Spinal cord (tissue), 10 donors: ENCODE measurements around the gene ZBTB43. TPM values are rescaled to one million over a fixed set of nuclear protein-coding genes. Genes with fewer than 3 reads are reported as not detected.

Source experiments
- DNase-seq, 6 donors: peaks; one replicate each; pipeline versions ENCODE4 v3.0.0 to v3.0.0-alpha.2; 2013 to 2015; ENCODE audit warnings: low spot score in 6 of 6, low read depth in 4 of 6
- H3K27ac ChIP-seq: one replicate; pipeline ENCODE4 v1.5.1; 2013; ENCODE audit warnings: low read depth, low read length, control low read depth
- H3K27me3 ChIP-seq: one replicate; pipeline ENCODE4 v1.6.1; 2013; ENCODE audit warnings: low read length; ENCODE audit not compliant: control insufficient read depth, insufficient read depth
- H3K36me3 ChIP-seq: one replicate; pipeline ENCODE4 v1.6.1; 2013; ENCODE audit warnings: low read length; ENCODE audit not compliant: control insufficient read depth, insufficient read depth
- H3K4me1 ChIP-seq: one replicate; pipeline ENCODE4 v1.6.1; 2013; ENCODE audit warnings: low read length; ENCODE audit not compliant: control insufficient read depth, insufficient read depth
- H3K4me3 ChIP-seq: one replicate; pipeline ENCODE4 v1.5.1; 2013; ENCODE audit warnings: low read depth, low read length, control low read depth
- H3K9me3 ChIP-seq: one replicate; pipeline ENCODE4 v1.6.1; 2013; ENCODE audit warnings: low read length; ENCODE audit not compliant: control insufficient read depth, insufficient read depth
- WGBS: methylation state at CpG from one replicate; pipeline ENCODE4 v1.1.5; 2013; ENCODE audit warnings: missing lambda C conversion rate; ENCODE audit not compliant: insufficient coverage; 5-methylcytosine and 5-hydroxymethylcytosine counted together
- polyA plus RNA-seq, 2 donors: library from polyadenylated mRNA; unstranded; fragments of 120-200 nt; gene quantifications; one replicate each; pipeline ENCODE4 v1.2.1, GENCODE V29; 2013; ENCODE audit not compliant: insufficient read length in 2 of 2
- total RNA-seq, 2 donors: library from RNA; depleted of rRNA in 1 of 2; stranded (reverse); fragments of 120-200 nt in 1 of 2; fragments of >200 nt in 1 of 2; gene quantifications; one replicate each; pipeline versions ENCODE4 v1.2.3 to v1.2.4, GENCODE V29; 2013 to 2014
- donor health status: healthy.

Gene ZBTB43
- total and polyA plus RNA-seq, 4 donors, result 14.2 to 24.5 (median 17.9) TPM

- no peak overlapping the region for H3K27ac ChIP-seq
- no peak overlapping the region for H3K4me3 ChIP-seq
- H3K9me3 ChIP-seq, result no peaks in the 10 kb centered on the region
- DNase-seq, result no peak
- WGBS, result 75% methylated on average over 6 of the region's 6 CpGs
- no peaks in the 10 kb centered on the region for H3K36me3 ChIP-seq
- no peaks in the 10 kb centered on the region for H3K4me1 ChIP-seq
- peaks cover 3% of the 10 kb centered on the region for H3K27me3 ChIP-seq
These were observed 46.5 kb downstream of the ZBTB43 start for GRCh38 chr9:126851286-126851880.

GRCh38 chr9:126852086-126852688 is 47.3 kb downstream of the ZBTB43 start:
- Histone ChIP-seq H3K36me3 (no peaks in the 10 kb centered on the region), H3K27ac (no peak overlapping the region), H3K9me3 (no peaks in the 10 kb centered on the region), H3K27me3 (peaks cover 3% of the 10 kb centered on the region), H3K4me3 (no peak overlapping the region), H3K4me1 (no peaks in the 10 kb centered on the region)
- whole genome bisulfite sequencing, result 17% methylated on average over 1 of the region's 3 CpGs
- no peak for DNase-seq

GRCh38 chr9:126853667-126854066 is 48.8 kb downstream of the ZBTB43 start:
- Histone ChIP-seq H3K4me3 (no peak overlapping the region), H3K36me3 (no peaks in the 10 kb centered on the region), H3K9me3 (no peaks in the 10 kb centered on the region), H3K4me1 (no peaks in the 10 kb centered on the region), H3K27me3 (peaks cover 3% of the 10 kb centered on the region), H3K27ac (no peak overlapping the region)
- DNase-seq, result no peak
- WGBS, result 100% methylated on average over 2 of the region's 5 CpGs

- Histone ChIP-seq H3K4me3 (no peak overlapping the region), H3K27ac (no peak overlapping the region), H3K36me3 (no peaks in the 10 kb centered on the region), H3K27me3 (peaks cover 3% of the 10 kb centered on the region), H3K9me3 (no peaks in the 10 kb centered on the region), H3K4me1 (peaks cover 2% of the 10 kb centered on the region)
- WGBS, result 70% methylated on average over 7 of the region's 7 CpGs
- no peak for DNase-seq
These were observed 49.9 kb downstream of the ZBTB43 start for GRCh38 chr9:126854734-126855133.

- Histone ChIP-seq H3K4me1 (peaks cover 7% of the 10 kb centered on the region), H3K36me3 (no peaks in the 10 kb centered on the region), H3K27ac (no peak overlapping the region), H3K27me3 (peaks cover 3% of the 10 kb centered on the region), H3K4me3 (no peak overlapping the region), H3K9me3 (no peaks in the 10 kb centered on the region)
- 67% methylated on average over 6 of the region's 6 CpGs for WGBS
- DNase-seq, result no peak
These were observed 51.6 kb downstream of the ZBTB43 start for GRCh38 chr9:126856326-126856877.

GRCh38 chr9:126857261-126857960 is 52.6 kb downstream of the ZBTB43 start:
- H3K27me3 ChIP-seq, result peaks cover 3% of the 10 kb centered on the region
- H3K9me3 ChIP-seq, result no peaks in the 10 kb centered on the region
- H3K36me3 ChIP-seq, result no peaks in the 10 kb centered on the region
- H3K4me3 ChIP-seq, result no peak overlapping the region
- WGBS, result 85% methylated on average over 4 of the region's 8 CpGs
- DNase-seq, result no peak
- H3K4me1 ChIP-seq, result peaks cover 13% of the 10 kb centered on the region
- no peak overlapping the region for H3K27ac ChIP-seq

GRCh38 chr9:126859111-126859510 is 54.3 kb downstream of the ZBTB43 start:
- H3K27ac ChIP-seq, result no peak overlapping the region
- no peaks in the 10 kb centered on the region for H3K36me3 ChIP-seq
- H3K4me1 ChIP-seq, result peaks cover 15% of the 10 kb centered on the region
- H3K9me3 ChIP-seq, result no peaks in the 10 kb centered on the region
- DNase-seq, result no peak
- H3K4me3 ChIP-seq, result no peak overlapping the region
- 75% methylated on average over 2 of the region's 2 CpGs for WGBS
- no peaks in the 10 kb centered on the region for H3K27me3 ChIP-seq

- H3K27me3 ChIP-seq, result no peaks in the 10 kb centered on the region
- H3K4me3 ChIP-seq, result peak within 1 kb of the TSS; percentile 75
- H3K27ac ChIP-seq, result peak within 1 kb of the TSS; percentile 36
- no peaks in the 10 kb centered on the region for H3K36me3 ChIP-seq
- WGBS, result 0% methylated on average over 67 of the region's 67 CpGs
- no peaks in the 10 kb centered on the region for H3K9me3 ChIP-seq
- H3K4me1 ChIP-seq, result peaks cover 15% of the 10 kb centered on the region
- DNase-seq, result peak in 4 of 6 donors; percentile 32 to 88 (median 72)
These were observed 55.4 kb downstream of the ZBTB43 start, which contains the start of gene ZBTB34 for GRCh38 chr9:126860077-126860756. Gene ZBTB34, plus strand, starts transcription at chr9:126860639. Its CDS starts 18,761 bp downstream, at chr9:126879400.

GRCh38 chr9:126860757-126861466 is 56.1 kb downstream of the ZBTB43 start:
- H3K27ac ChIP-seq, result peak overlapping the region; percentile 31
- under 1% methylated on average over 71 of the region's 71 CpGs for WGBS
- H3K4me3 ChIP-seq, result peak overlapping the region; percentile 75
- peaks cover 15% of the 10 kb centered on the region for H3K4me1 ChIP-seq
- no peak for DNase-seq
- H3K36me3 ChIP-seq, result peaks cover 3% of the 10 kb centered on the region
- no peaks in the 10 kb centered on the region for H3K27me3 ChIP-seq
- H3K9me3 ChIP-seq, result no peaks in the 10 kb centered on the region
